ENCODE results near the gene CTXND1.

Gene CTXND1

GRCh38 chr15:80259942-80260510 lies 8.0 kb upstream of the CTXND1 start:
- no peak for DNase-seq (ENCODE audit: low read depth in 2 of 2)

- DNase-seq (ENCODE audit: low read depth in 2 of 2), result no peak
Measured at GRCh38 chr15:80251428-80252120, 439 bp downstream of the CTXND1 start.

GRCh38 chr15:80250614-80251427 lies 1.2 kb downstream of the CTXND1 start:
- DNase-seq (ENCODE audit: low read depth in 2 of 2), result no peak

GRCh38 chr15:80249973-80250372 lies 2.0 kb downstream of the CTXND1 start:
- DNase-seq (ENCODE audit: low read depth in 2 of 2), result no peak

DNA sequence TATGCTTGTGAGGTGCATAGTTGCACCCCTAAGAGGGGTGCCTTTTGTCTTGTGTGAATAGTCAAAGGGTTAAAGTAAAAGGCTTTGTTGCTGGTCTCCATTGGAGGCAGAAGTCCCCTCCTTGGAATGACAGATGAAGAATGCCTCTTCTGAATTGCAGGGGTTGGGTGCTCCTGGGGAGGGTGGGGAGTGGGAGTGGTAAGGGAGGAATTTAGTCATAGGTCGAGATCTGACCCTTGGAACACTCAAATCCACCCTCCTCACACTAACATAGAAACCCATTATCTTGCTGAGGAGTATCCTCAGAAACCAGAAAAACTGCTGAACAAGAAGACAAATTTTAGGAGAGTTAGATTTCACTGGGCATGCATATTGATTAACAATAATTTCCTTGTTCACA lies 4.7 kb downstream of the CTXND1 start:
- no peak for DNase-seq (ENCODE audit: low read depth in 2 of 2)

DNA sequence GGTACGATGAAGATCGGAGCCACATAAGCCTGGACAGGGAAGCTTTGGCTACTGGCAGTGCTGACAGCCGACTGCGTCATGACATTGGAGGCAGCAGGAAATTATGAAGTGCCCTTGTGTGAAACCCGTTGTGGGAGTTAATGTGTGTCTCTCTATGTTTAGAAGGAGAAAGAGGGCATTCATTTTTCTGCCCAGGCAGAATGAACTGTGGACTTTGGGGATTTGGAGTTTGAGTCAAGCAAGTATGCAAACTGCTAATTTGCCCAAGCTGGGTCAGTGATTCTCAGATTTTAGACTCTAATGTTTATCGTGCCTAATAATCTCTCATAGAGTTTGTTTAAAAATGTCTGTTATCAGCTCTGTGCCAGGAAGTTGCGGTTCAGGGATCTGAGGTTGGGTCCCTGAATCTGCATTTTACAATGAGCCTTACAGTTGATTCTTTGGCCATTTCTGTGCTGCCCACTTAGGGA lies 5.6 kb downstream of the CTXND1 start:
- no peak for DNase-seq (ENCODE audit: low read depth in 2 of 2)

DNA sequence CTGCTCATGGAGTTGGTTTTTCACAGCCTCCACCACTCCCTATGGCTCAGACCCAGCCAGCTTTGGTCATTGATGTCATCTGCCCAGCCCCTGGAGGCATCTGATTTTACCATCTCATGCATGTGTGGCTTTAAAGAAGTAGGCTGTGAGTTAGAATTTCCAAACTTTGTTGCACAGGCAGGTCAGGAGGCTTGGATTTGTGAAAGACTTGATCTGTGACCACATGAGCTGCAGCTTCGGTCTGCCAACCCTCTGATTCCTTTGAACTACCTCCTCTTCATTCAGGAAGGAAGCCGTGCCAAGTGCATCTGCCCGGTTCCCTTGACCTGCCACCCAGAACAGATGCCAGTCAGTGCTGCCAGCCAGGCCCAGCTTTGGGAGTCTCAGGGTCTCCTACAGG lies 9.2 kb downstream of the CTXND1 start:
- DNase-seq (ENCODE audit: low read depth in 2 of 2), result no peak

GRCh38 chr15:80242132-80242769 lies 9.8 kb downstream of the CTXND1 start:
- no peak for DNase-seq (ENCODE audit: low read depth in 2 of 2)

DNA sequence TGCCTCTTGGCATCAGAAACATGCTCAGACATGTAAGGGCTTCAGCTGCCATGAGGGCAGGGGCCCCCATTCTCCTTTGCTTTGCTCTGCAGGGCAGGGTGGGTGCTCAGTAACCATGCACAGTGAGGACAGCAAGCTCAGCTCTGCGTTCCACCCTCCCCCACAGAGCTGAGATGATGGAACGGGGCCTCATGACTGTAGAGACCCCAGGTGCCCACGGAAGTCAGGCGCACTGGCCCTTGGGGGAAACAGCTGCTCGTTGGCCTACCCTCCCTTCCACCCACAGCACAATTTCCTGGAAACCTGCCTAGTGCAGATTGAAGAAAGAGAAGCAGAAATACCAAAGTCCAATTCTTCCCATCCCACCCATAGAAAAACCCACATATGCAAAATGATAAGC lies 10.5 kb downstream of the CTXND1 start:
- no peak for DNase-seq (ENCODE audit: low read depth in 2 of 2)

GRCh38 chr15:80240276-80240675 lies 11.7 kb downstream of the CTXND1 start:
- no peak for DNase-seq (ENCODE audit: low read depth in 2 of 2)

GRCh38 chr15:80234883-80235282 lies 17.1 kb downstream of the CTXND1 start:
- DNase-seq (ENCODE audit: low read depth in 2 of 2), result peak in 1 of 2 donors; percentile 4

DNA sequence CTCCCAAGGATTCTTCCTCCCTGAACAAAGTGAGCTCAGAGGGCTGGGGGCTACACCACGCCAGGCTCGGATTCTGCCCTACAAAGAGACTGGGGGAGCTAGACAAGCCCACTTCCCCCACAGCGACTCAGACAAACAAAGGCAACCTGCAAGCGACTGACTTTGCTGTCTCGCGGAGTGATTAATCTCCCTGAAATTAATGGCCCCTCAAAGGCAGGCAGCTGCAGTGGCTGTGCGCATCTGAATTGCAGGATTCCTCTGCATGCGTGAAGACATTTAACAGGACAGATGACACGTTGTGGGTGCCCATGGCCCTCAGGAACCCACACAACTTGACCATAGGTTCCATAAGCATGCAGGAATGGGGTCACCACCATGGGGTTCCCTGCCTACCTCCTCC lies 18.4 kb downstream of the CTXND1 start:
- DNase-seq (ENCODE audit: low read depth in 2 of 2), result no peak

DNA sequence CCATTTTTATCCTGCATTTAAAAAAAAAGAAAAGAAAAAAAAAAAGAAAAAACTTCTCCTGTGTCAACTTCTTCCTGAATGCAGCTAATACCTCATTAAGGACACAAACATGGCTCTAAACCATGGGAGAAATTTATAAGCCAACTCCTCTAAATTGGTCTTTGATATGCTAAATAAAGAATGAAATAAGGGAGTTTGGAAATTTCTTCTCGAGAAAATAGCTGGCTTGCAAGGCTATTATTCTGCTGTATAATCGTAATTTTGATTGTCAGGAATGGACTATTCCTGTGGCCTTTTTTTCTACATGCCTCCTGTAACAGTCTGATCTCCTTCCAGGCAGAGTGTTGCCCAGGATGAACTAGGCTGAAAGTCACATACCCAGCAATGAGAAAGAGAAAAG lies 20.6 kb downstream of the CTXND1 start:
- DNase-seq (ENCODE audit: low read depth in 2 of 2), result no peak

DNA sequence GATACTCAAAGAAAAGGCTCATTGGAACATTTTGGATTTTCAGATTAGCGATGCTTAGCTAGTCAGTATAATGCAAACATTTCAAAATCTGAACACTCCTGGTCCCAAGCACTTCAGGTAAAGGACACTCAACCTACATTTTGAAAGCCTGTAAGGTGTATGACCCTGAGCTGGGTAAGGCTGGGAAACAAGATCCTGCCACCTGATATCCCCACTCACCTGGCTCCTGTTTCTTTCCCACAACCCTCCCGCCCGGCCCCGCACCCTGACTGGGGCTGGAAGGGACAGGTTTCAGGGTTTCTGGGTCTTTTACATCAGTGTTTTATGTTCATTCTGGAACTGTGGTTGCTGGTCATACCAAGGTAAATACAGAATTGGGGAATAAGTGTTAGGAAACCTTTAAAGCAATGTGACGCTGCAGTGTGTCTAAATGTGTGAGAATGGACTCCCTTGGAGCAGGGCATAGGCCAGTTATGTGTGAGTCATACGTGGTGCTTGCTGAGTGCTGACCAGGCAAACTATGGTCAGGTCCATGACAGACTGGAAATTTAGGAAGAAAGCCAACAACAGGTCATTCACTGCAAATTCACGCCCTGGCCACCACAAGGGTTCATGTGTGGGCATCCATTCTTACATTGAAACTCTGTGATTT lies 22.9 kb downstream of the CTXND1 start:
- no peak for DNase-seq (ENCODE audit: low read depth in 2 of 2)

- no peak for DNase-seq (ENCODE audit: low read depth in 2 of 2)
Measured at GRCh38 chr15:80219955-80220354, 32.1 kb downstream of the CTXND1 start.

DNA sequence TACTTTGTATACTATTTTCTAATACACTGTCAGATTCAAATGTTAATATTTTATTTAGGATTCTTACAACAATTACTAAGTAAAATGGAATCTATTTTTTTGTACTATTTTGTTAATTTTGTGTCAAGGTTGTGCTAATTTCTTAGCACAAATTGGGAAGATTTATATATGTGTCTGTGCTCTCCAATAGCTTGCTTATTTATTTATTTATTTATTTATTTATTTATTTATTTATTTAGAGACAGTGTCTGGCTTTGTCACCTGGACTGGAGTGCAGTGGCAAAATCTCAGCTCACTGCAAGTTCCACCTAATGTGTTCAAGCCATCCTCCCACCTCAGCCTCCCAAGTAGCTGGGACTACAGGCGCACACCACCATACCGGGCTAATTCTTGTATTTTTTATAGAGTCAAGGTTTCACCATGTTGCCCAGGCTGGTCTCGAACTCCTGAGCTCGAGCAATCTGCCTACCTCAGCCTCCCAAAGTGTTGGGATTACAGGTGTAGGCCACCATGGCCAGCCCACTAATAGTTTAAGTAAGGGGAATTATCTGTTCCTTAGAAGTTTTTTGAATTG lies 34.6 kb downstream of the CTXND1 start:
- DNase-seq (ENCODE audit: low read depth in 2 of 2), result no peak

DNA sequence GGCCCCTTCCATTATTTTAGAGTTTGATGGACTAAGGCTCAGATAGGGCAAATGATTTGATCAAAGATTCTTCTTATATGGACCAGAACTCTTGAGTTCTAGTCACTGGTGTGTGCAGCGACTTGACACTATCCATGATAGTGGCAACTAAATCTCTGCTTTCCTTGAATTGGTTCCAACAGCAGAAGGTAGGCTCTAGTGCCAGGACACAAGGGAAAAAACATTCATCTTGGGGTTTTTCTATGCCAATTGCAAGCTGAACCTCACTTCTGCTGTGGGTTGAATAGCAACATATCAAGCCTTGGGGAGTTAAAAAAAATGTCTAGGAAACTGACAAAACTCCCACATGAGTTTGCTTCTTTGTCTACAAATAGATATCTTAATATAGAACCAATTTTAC lies 35.1 kb downstream of the CTXND1 start:
- no peak for DNase-seq (ENCODE audit: low read depth in 2 of 2)

- no peak for DNase-seq (ENCODE audit: low read depth in 2 of 2)
Measured at GRCh38 chr15:80216141-80216540, 35.9 kb downstream of the CTXND1 start.

- no peak for DNase-seq (ENCODE audit: low read depth in 2 of 2)
Measured at GRCh38 chr15:80214910-80215309, 37.1 kb downstream of the CTXND1 start.

- no peak for DNase-seq (ENCODE audit: low read depth in 2 of 2)
Measured at GRCh38 chr15:80211976-80212375, 40.0 kb downstream of the CTXND1 start.
